ENCODE measurements around the gene RAB27A. TPM values are rescaled to one million over a fixed set of nuclear protein-coding genes. Genes with fewer than 3 reads are reported as not detected.
"Not testable (repeated sequence)": the region's sequence is repeated elsewhere in the genome, so short reads cannot be mapped to it uniquely, and the experiment has no call there.

RAB27A gene
- total RNA-seq, 2 donors from 2014 or later, result 5.0 to 7.9 TPM

- DNase-seq (ENCODE audit: low spot score), result no peak
- no peaks in the 10 kb centered on the region for H3K27me3 ChIP-seq
- H3K36me3 ChIP-seq, result no peaks in the 10 kb centered on the region
- H3K4me1 ChIP-seq, result no peaks in the 10 kb centered on the region
- H3K4me3 ChIP-seq, result no peak overlapping the region
- H3K27ac ChIP-seq, result no peak overlapping the region
- TF ChIP-seq CTCF (IDR thresholded peaks at IDR 0.05), result no peak
- H3K9me3 ChIP-seq, result no peaks in the 10 kb centered on the region
These were observed 39.2 kb downstream of the RAB27A start for GRCh38 chr15:55250392-55250791.

- not testable (repeated sequence) for H3K4me3 ChIP-seq; H3K9me3 ChIP-seq; DNase-seq (ENCODE audit: low spot score); H3K4me1 ChIP-seq; H3K27me3 ChIP-seq; H3K27ac ChIP-seq; H3K36me3 ChIP-seq
These were observed 39.7 kb downstream of the RAB27A start for GRCh38 chr15:55249885-55250284.

- no peaks in the 10 kb centered on the region for H3K9me3 ChIP-seq
- no peak overlapping the region for H3K27ac ChIP-seq
- H3K4me3 ChIP-seq, result no peak overlapping the region
- TF ChIP-seq CTCF (IDR thresholded peaks at IDR 0.05), result no peak
- DNase-seq (ENCODE audit: low spot score), result no peak
- H3K36me3 ChIP-seq, result no peaks in the 10 kb centered on the region
- H3K27me3 ChIP-seq, result no peaks in the 10 kb centered on the region
- no peaks in the 10 kb centered on the region for H3K4me1 ChIP-seq
These were observed 40.7 kb downstream of the RAB27A start for GRCh38 chr15:55248895-55249294.

- H3K36me3 ChIP-seq, result no peaks in the 10 kb centered on the region
- no peak overlapping the region for H3K27ac ChIP-seq
- DNase-seq (ENCODE audit: low spot score), result no peak
These were observed 41.7 kb downstream of the RAB27A start for GRCh38 chr15:55247766-55248427.

GRCh38 chr15:55247311-55247710 is 42.3 kb downstream of the RAB27A start:
- H3K36me3 ChIP-seq, result no peaks in the 10 kb centered on the region
- H3K4me3 ChIP-seq, result no peak overlapping the region
- no peaks in the 10 kb centered on the region for H3K9me3 ChIP-seq
- H3K27ac ChIP-seq, result no peak overlapping the region
- TF ChIP-seq CTCF (IDR thresholded peaks at IDR 0.05), result no peak
- no peaks in the 10 kb centered on the region for H3K27me3 ChIP-seq
- no peak for DNase-seq (ENCODE audit: low spot score)
- no peaks in the 10 kb centered on the region for H3K4me1 ChIP-seq

More at GRCh38 chr15:55247766-55248427, 41.7 kb downstream of the RAB27A start:
- no peak for TF ChIP-seq CTCF (IDR thresholded peaks at IDR 0.05)
- no peaks in the 10 kb centered on the region for H3K4me1 ChIP-seq
- no peaks in the 10 kb centered on the region for H3K27me3 ChIP-seq
- no peak overlapping the region for H3K4me3 ChIP-seq
- H3K9me3 ChIP-seq, result no peaks in the 10 kb centered on the region

GRCh38 chr15:55246567-55246966 is 43.0 kb downstream of the RAB27A start:
- H3K36me3 ChIP-seq, result no peaks in the 10 kb centered on the region
- no peaks in the 10 kb centered on the region for H3K4me1 ChIP-seq
- H3K27ac ChIP-seq, result no peak overlapping the region
- H3K27me3 ChIP-seq, result no peaks in the 10 kb centered on the region
- no peaks in the 10 kb centered on the region for H3K9me3 ChIP-seq
- TF ChIP-seq CTCF (IDR thresholded peaks at IDR 0.05), result no peak
- no peak overlapping the region for H3K4me3 ChIP-seq
- no peak for DNase-seq (ENCODE audit: low spot score)
